Uterus (tissue), 4 donors: ENCODE data around the gene AAGAB. TPM values are rescaled to one million over a fixed set of nuclear protein-coding genes. Genes with fewer than 3 reads are reported as not detected.

Experiments
- DNase-seq, 2 donors: peaks; one replicate each; pipeline ENCODE4 v3.0.0-alpha.2; 2019 to 2020
- H3K27ac ChIP-seq, 2 donors: fragments of 200-600 bp; sonication (generic); 1 replicate in 1 of 2; 2 replicates in 1 of 2; pipeline ENCODE4 v1.5.1; 2016 to 2018
- H3K27me3 ChIP-seq, 2 donors: fragments of 200-600 bp; sonication (generic); one replicate each; pipeline ENCODE4 v1.5.1; 2018 to 2019; ENCODE audit warnings: control low read depth in 1 of 2
- H3K36me3 ChIP-seq, 2 donors: fragments of 200-600 bp; sonication (generic); one replicate each; pipeline ENCODE4 v1.5.1; 2019; ENCODE audit warnings: control low read depth in 1 of 2
- H3K4me1 ChIP-seq, 2 donors: fragments of 200-600 bp; sonication (generic); one replicate each; pipeline ENCODE4 v1.5.1; 2018 to 2019; ENCODE audit warnings: control low read depth in 1 of 2
- H3K4me3 ChIP-seq, 2 donors: fragments of 200-600 bp; sonication (generic); 1 replicate in 1 of 2; 2 replicates in 1 of 2; pipeline ENCODE4 v1.5.1; 2018 to 2019; ENCODE audit warnings: mild to moderate bottlenecking in 1 of 2
- H3K9me3 ChIP-seq, 2 donors: fragments of 200-600 bp; sonication (generic); one replicate each; pipeline ENCODE4 v1.5.1; 2019; ENCODE audit warnings: control low read depth in 1 of 2
- CTCF ChIP-seq, 4 experiments: fragments of 200-600 bp in 2 of 4; fragments of 450-650 bp in 2 of 4; sonication (generic) in 2 of 4; IDR thresholded peaks; one replicate each; pipeline ENCODE4 v1.5.1; 2016 to 2019; ENCODE audit warnings: antibody characterized with exemption in 4 of 4, mild to moderate bottlenecking in 2 of 4, moderate library complexity in 1 of 4
- POLR2A ChIP-seq, 2 donors: fragments of 450-650 bp; IDR thresholded peaks; one replicate each; pipeline ENCODE4 v1.6.1; 2016; ENCODE audit warnings: antibody characterized with exemption in 2 of 2, mild to moderate bottlenecking in 1 of 2, moderate library complexity in 1 of 2
- intact Hi-C: fragments of 100-400 bp; cut with DNase I; formaldehyde crosslinking; loops from one replicate; pipeline ENCODE4 v1.15.1; 2023; ENCODE audit warnings: low total_unique reads
- total RNA-seq, 4 donors: library from RNA; depleted of rRNA in 3 of 4; stranded (reverse); fragments of >200 nt in 3 of 4; gene quantifications; one replicate each; pipeline versions ENCODE4 v1.1.0 to v1.2.4, GENCODE V29; 2014 to 2023
- donor health status: DM: yes; HTN: yes; CAD: no.

AAGAB gene
- total RNA-seq, 4 donors from 2014 or later: 25.5 to 44.8 (median 39.4) TPM

GRCh38 chr15:67163180-67163579 is 91.3 kb downstream of the AAGAB start:
- intact Hi-C loops: no loop called here
- TF ChIP-seq POLR2A (IDR thresholded peaks at IDR 0.05) (no peak), CTCF (IDR thresholded peaks at IDR 0.05) (no peak)
- peaks cover 3 to 9% of the 10 kb centered on the region in 2 donors for H3K4me1 ChIP-seq
- H3K36me3 ChIP-seq: no peaks in the 10 kb centered on the region
- H3K27ac ChIP-seq: no peak overlapping the region
- no peak overlapping the region for H3K4me3 ChIP-seq
- H3K9me3 ChIP-seq: no peaks in the 10 kb centered on the region
- H3K27me3 ChIP-seq: no peaks in the 10 kb centered on the region
- DNase-seq: no peak

- no peak for TF ChIP-seq POLR2A (IDR thresholded peaks at IDR 0.05)
- no peak for TF ChIP-seq CTCF (IDR thresholded peaks at IDR 0.05)
- Histone ChIP-seq H3K9me3 (no peaks in the 10 kb centered on the region), H3K36me3 (no peaks in the 10 kb centered on the region), H3K4me3 (no peak overlapping the region), H3K4me1 (peaks cover 11% of the 10 kb centered on the region in 2 donors), H3K27me3 (no peaks in the 10 kb centered on the region), H3K27ac (no peak overlapping the region)
- peak in 1 of 2 donors; percentile 8 for DNase-seq
- intact Hi-C loops: no loop called here
These were observed 92.6 kb downstream of the AAGAB start for GRCh38 chr15:67161881-67162280.

- intact Hi-C loops: no loop called here
- Histone ChIP-seq H3K4me3 (no peak overlapping the region), H3K27ac (no peak overlapping the region), H3K4me1 (peaks cover 11% of the 10 kb centered on the region in 2 donors), H3K36me3 (no peaks in the 10 kb centered on the region), H3K27me3 (no peaks in the 10 kb centered on the region), H3K9me3 (no peaks in the 10 kb centered on the region)
- peak in 1 of 2 donors; percentile 1 for DNase-seq
- TF ChIP-seq POLR2A (IDR thresholded peaks at IDR 0.05) (no peak), CTCF (IDR thresholded peaks at IDR 0.05) (no peak)
These were observed 93.0 kb downstream of the AAGAB start for GRCh38 chr15:67161412-67161811.

- H3K36me3 ChIP-seq: no peaks in the 10 kb centered on the region
- intact Hi-C loops: no loop called here
- DNase-seq: no peak
- TF ChIP-seq CTCF (IDR thresholded peaks at IDR 0.05): no peak
- TF ChIP-seq POLR2A (IDR thresholded peaks at IDR 0.05): no peak
- no peak overlapping the region for H3K4me3 ChIP-seq
- H3K4me1 ChIP-seq: peaks cover 11% of the 10 kb centered on the region in 2 donors
- no peaks in the 10 kb centered on the region for H3K9me3 ChIP-seq
- peak overlapping the region; percentile 33 to 57 for H3K27ac ChIP-seq
- H3K27me3 ChIP-seq: no peaks in the 10 kb centered on the region
These were observed 96.1 kb downstream of the AAGAB start for GRCh38 chr15:67158367-67158766.

- TF ChIP-seq POLR2A (IDR thresholded peaks at IDR 0.05): no peak
- no peak for TF ChIP-seq CTCF (IDR thresholded peaks at IDR 0.05)
- Histone ChIP-seq H3K4me3 (no peak overlapping the region), H3K36me3 (no peaks in the 10 kb centered on the region), H3K4me1 (peaks cover 11% of the 10 kb centered on the region in 2 donors), H3K27ac (peak overlapping the region; percentile 33 to 57), H3K27me3 (no peaks in the 10 kb centered on the region), H3K9me3 (no peaks in the 10 kb centered on the region)
- DNase-seq: no peak
- intact Hi-C loops: no loop called here
These were observed 96.8 kb downstream of the AAGAB start for GRCh38 chr15:67157521-67158252.
